ENCODE measurements around the gene TTLL11.
"Not testable (repeated sequence)": the region's sequence is repeated elsewhere in the genome, so short reads cannot be mapped to it uniquely, and the experiment has no call there.

Gene TTLL11

DNA sequence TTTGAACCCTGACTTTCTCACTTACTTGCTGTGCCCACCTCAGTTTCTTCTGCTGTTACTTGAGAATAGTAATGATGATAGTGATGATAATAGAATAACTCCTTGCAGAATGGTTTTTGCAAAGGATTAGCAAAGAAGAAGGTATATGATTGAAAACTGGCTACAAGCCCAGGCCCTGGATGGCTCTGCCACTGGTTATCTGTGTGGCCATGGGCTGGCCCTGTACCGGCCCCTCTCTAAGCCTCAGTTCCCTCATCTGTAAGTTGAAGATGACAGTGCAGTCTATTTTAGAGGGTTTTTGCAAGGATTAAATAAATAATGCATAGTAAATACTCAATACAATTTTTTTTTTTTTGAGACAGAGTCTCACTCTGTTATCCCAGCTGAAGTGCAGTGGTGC, 6.2 kb downstream of the TTLL11 start:
- DNase-seq = no peak

DNA sequence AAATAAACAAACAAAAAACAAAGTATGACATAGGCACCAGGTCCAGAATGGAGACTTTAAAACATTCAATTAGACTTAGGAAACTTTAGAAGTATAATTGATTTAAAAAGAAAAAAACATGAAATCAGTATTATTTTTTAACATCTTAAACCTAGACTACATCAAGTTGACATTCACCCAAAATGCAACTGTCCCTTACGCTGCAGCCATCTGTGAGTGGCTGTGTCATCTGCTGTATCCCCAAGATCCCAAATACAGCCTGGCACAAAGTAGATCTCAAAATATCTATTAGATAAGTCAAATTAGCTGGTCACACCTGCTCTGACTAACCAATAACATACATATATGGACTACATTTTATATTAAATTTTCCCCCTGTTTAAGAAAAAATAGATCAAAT, 7.8 kb downstream of the TTLL11 start:
- no peak for DNase-seq

DNA sequence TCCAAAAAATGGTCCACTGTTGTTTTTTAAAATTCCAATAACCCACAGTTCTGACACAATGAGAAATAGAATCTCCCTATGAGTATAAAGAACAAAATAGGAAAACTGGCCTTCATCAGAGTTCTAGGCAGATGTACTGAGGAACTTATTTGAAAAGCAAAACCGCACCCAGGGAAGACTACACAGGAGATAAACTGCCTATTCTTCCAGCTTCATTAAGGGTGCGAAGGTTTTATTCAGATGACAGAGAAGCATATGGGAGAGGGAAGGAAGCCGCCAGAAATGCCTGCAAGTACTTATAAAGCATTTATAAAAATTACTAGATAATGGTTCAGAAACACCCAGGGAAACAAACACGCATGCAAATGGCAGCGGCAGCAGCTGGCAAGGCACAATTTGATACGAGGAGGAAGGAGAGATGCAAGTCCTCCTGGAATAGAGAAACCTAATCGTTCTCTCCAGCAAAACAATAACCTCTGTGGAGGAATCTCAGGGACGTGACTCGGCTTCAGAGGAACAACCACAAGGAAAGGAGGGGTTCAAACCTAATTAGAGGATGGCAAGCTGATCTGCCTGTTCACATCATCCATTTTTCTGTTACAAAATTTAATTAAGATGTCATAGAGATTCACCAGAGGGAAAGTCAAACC, 9.0 kb downstream of the TTLL11 start:
- DNase-seq = no peak

DNA sequence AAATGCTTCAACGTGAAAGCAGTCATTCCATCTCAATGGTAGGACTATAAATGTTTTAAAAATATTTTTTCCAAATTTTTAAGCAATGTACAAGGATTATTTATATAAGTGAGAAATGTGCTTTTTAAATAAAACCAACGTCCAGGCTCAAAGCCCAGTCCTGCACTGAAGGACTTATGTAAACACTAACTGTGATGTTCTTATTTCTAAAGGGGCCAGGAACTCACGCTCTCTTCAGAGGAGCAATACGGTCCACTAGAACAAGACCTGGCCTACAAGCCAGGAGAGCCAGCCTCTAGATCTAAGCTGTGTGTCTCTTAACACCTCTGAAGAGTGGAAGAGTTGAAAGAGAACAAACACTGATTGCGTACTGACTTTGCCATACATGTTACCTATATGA, 12.1 kb downstream of the TTLL11 start:
- DNase-seq = no peak

DNA sequence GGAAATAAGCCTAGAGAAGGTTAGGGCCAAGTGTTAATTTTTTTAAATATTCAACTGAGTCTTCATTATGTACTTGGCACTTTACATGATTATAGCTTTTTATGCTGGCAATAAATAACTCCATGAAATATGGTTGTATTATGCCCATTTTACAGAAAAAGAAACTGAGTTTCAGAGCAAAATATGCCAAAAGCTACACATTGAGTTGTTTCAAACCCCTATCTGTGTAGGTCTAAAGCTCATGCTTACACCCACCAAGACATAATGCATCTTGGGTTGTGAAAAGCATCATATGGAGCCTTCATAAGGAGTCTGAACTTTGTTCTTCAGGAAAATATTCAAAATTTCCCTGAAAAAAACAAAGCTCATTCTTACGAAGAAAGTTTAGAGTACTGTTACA, 14.6 kb downstream of the TTLL11 start:
- DNase-seq = no peak

DNA sequence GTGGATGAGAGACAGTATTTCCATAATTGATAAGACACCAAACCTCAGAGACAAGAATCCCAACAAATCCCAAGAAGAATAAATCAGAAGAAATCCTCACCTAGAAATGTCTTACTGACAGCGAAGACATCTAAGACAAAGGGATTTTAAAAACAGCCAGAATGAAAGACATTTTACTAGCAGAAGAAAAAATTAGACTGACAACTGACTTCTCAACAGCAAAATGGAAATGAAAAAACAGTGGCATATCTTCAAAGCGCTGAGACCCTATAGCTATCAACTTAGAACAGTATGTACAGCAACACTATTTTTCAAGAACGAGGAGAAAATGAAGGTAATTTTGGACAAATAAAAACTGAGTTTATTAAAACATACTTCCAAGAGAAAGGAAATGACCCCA, 16.3 kb downstream of the TTLL11 start:
- no peak for DNase-seq

DNA sequence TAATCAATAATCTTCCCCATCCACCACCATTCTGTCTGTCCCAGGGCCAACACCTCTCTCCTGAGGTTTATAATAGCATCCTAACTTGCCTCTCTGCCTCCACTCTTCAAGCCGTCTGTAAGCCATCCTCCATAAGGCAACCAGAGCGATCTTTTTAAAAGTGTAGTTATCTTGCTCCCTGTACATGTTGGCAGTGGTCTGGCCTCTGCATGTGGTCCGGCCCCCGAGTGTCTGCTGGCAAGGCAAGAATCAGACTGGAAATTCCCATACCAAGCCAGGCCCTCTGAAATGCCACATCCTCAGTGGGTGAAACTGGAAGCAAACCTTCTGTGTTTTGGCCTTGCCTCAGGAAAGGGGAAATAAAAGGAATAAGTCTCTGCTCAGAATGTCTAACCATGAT, 17.0 kb downstream of the TTLL11 start:
- no peak for DNase-seq

DNA sequence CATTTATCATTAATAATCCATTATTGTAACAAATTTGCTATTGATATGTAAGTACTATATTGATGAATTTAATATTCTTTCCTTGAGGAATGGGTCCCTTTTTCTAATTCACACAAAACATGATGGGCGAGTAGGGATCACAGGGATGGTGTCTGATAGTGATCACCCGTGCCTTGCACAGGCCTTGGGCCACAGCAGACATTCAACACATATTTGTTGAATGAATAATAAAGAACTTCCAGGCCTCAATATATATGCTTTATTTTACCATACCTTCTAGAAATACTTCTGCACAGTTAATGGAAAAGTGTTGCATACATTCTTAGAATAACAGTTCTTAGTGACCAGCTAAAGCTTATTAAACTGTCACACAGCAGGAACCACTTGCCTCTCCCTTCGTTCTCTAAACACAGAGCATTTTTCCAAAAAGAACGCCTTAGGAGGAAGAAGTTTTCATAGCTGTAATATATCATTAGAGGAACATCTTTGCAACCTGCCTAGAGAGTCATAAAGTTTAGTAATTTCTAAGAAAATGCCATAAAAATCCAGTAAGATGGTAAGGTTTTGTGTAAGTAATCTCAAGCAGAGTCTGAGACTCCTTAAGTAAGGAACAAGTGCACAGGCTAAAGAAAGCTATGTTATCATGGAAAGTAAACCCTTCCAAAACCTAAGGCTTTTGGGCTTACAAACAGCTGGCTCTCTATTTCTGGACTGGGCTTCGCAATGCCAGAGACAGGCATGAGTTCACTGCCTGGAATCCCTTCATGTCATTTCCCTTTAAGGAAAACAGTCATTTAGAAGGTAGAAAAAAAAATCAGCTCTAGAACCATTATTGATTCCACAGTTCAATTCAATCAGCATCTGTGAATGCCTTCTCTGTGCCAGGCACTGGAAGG, 17.7 kb downstream of the TTLL11 start:
- DNase-seq = no peak

DNA sequence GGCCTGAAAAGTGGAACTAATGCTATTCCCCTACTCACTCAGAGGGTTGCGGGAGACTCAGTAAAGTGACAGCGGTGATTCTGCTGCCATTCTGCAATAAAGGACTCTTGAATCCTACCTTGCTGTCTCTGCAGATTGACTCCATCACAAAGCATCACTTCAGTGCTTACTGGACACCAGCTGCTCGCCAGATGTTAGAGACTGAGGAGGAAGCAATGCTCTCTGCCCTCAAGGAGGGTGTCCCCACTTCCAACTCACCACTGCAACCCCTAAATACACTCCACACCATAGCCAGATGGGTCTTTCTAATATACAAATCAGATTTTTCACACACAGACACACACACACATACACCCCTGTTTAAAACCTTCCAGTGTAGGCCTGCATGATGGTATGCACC, 21.4 kb downstream of the TTLL11 start:
- DNase-seq = no peak

DNA sequence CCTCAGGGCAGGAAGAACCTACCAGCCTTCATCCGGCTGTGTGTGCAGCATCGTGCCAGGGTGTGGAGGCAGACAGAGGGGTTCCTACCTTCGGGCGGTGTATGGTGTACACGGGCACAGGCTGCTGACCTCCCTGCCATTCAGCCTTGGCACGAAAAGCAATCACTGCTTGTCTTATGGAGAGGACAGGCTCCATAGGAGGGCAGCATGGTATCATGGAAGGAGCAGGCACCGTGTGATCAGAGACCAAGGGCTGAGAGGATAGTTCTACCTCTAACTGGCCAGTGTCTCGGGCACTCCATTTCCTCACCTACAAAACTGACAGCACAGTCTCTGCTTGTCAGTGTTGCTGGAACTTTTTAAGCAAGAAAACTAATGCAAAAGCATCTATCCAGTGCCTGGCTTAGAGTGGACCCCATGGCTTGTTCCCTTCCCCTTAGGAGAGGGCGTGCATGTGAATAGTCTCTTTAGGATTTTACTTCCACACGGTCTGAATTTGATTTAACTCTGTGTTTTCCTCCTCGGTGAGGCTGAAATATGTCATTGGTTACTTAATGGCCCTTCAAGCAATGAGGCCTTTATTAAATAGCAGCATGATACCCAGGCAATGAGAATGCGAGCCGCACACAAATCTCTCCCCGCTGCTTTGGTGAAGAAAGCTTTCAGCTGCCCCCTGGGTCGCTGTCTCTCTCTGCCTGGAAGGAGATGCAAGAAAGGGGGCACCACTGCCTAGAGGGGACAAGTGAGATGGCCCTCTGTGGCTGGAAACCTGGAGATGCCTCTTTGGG, 22.2 kb downstream of the TTLL11 start:
- no peak for DNase-seq

DNA sequence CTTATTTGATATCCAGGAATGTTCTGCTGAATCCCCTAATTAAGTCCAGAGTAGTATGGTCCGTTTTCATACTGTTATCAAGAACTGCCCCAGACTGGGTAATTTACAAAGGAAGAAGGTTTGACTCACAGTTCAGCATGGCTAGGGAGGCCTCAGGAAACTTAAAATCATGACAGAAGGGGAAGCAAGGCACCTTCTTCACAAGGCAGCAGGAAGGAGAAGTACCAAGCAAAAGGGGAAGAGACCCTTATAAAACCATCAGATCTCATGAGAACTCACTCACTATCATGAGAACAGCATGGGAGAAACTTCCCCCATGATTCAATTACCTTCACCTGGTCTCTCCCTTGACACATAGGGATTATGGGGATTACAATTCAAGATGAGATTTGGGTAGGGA, 26.4 kb downstream of the TTLL11 start:
- not testable (repeated sequence) for DNase-seq

DNA sequence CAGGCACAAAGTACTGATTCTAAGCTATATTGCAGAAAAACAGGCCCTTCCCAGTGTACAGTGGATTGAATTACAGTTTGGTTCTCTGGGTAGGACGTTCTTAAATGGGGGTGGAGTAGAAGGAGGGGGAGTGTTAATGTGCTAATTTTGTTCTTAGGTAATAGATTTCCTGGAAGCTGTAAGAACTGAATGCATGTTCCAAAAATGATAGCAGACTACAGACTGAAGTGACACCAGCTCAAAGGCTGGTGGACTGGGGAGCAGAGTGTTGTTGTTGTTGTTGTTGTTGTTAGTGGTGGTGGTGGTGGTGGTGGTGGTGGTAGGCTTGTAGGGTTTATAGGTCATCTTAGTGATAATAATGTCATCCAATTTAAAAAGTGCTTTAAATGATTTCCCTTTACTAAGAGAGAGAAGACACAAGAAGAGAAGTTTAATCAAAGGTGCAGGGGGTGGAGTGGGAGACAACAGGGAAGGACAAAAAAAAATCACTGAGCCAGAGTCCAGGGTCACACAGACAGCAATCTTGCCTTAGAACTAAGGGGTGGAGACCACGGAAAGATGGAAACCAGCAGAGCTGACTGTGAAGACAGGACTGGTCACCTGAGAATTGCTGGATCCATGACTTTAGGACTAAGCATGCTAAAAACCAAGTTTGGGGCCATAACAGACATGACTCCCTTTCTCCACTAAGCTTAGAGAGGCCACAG, 27.0 kb downstream of the TTLL11 start:
- DNase-seq = no peak

DNA sequence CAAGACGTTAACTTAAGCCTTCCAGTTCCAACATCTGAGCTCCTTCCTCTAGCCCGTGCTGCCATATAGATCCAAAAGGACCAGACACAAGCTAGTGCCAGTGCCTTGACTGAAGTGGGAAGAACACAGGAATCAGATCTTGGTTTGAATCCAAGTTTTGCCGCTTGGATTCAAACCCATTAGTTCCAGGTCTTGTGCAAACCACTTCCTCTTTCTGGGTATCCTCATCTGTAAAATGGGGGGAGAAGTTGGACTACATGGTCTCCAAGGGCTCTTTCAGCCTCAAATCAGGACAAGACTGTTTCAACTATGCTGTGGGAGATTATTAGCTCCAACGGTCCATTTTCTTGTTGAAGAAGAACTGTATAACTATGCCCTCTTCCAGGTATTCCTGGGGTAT, 32.6 kb downstream of the TTLL11 start:
- no peak for DNase-seq

DNA sequence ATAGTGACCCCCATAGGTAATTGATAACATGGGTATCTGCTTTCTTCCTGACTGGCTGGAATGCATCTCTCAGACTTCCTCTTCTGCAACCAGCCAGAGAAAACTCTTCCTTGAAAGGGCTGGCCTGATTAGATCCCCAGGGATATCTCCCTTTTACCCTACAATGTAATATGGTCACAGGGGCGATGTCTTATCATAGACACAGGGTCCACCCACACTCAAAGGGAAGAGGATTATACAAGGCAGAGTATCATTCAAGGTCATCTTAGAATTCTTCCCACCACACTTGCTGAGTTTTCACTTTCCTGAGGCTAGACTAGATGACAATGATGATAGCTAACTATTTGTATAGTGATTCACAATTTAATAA, 33.2 kb downstream of the TTLL11 start:
- no peak for DNase-seq

DNA sequence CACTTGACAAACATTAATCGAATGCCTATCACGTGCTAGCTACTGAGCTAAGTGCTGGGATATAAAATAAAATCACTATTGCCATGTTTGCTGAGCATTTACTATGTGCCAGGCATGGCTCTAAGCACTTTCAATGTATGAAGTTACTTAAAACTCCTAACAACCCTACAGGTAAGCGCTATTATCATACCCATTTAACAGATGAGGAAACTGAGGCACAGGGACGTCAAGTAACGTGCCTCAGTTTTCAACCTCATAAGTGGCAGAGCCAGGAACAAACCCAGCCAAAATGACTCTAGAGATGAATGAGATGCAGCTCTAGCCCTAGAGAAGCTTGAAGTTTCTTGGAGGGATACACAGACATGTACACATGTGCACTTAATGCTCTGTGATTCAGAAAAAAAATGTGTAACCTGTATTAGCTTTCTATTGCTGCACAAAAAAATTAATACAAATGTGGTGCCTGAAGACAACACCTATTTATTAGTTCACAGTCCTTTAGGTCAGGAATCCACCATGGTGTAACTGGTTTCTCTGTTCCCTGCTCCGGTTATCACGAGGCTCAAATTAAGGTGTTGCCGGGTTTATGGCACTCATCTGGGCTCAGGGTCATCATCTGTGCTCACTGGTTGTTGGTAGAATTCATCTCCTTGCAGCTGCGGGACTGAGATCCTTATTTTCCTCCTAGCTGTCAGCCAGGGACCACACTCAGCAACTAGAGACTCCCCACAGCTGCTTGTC, 33.7 kb downstream of the TTLL11 start:
- no peak for DNase-seq

DNA sequence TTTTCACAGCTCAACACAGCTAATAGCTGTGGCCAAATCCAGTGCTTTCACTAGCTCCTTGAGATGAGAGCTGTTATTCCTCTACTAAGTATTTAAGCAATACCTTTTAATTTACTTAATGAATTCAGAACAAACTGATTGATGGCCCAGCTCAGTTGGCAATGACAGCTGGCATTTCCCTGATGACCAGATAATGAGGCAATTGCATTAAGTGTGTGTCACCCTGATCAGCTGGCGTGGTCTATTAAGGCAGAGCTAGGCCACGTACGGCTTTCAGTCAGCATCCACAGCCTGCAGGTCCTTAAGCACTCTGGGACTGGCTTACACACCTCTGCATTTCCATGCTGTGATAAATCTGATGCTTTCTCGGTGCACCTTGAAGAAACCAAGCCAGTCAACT, 34.4 kb downstream of the TTLL11 start:
- no peak for DNase-seq

DNA sequence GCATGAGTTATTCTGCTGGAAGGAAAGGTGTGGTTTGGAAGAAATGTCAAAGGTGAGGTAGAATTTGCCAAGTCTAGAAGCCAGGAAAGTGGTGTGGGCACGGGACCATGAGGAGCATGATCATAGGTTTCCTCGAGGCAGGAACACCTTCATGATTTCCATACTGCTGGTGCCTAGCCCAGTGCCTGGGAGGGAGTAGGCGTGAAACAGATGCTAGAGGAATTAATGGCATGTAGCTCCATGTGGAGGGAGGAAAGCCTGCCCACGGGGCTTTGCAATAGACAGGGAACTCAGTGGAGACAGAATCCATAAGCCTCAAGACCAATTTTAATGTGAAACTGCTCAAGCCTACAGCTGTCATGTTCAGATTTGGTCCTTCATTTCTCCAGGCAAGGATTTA, 35.1 kb downstream of the TTLL11 start:
- no peak for DNase-seq

DNA sequence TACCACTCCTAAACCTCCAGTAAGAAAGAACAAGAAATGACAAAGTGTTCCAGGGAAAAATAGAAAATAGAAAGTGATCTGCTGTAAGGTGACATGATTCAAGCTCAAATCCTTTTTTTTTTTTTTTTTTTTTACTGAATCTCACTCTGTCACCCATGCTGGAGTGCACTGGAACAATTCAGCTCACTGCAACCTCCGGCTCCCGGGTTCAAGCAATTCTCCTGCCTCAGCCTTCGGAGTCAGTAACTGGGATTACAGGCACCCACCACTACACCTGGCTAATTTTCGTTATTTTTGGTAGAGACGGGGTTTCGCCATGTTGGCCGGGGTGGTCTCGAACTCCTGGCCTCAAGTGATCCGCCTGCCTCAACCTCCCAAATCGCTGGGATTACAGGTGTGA, 35.9 kb downstream of the TTLL11 start:
- DNase-seq = no peak

DNA sequence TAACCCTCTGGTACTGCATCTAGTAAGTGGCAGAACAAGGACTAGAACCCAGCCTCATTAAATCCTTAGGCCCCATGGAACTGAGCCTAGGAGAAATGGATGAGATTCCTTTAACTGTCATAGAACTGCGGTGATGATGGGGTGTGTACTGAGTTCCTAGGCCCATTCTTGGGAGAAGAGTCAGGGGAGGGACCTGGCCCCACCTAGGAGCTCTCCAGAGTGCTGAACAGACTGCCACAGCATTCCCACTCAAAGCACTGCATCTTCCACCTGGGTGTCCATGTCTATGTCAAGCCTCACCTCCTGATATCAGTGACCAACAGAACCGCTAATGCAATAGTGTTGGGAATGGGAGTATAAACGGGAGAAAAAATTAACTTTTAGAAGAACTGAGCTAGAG, 36.6 kb downstream of the TTLL11 start:
- no peak for DNase-seq

DNA sequence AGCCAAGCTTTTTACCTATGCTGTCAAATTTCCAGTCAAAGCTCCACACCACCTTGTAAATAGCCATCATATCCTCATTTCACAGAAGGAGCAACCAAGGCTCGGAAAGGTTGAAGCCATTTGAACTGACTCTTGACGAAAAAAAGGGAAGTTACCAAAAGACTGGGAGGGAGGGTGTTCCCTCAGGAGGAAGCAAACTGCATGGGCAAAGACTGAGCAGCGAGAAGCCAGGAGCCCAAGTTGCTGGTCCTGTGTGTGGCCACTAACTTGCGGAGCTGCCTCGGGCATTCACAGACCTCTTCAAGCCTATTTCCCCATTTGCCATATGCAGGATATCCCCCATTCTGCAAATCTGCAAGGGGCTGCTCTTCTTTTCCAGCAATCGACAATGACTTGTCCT, 37.4 kb downstream of the TTLL11 start:
- no peak for DNase-seq

DNA sequence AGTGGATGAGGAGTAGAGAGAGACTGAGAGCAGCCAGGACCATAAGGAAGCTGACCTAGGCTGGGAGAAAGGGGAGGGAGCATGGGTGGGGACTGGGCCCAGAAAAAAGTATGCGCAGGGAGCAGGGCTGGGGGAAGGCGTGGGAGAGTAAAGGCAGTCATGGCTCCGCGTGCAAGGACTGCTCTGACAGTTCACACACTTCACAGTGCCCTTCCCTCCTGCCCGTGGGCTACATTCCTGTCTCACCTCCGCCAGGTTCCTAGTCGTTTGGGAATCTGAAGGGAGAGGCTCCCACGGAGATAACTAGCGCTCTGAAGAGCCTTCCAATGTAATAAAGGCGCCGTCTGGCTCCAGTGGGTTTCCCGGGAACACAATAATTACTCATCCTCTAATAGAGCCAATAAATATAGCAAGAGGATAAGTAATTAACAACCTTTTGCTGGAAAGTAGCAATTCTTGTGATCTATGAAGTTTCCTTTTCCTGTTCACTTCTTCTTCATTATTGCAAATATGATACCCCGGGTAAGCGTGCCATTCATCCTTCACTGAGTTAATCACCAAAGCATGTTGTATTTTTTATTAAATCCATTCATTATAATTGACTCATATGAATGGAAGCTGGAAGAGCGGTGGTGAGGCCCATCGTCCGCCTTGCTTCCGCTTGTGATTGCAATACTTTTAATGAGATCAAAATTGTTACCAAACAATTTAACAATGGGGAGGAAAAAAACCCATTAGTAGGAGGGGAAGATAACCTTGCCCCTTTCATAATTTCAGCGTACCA, 39.3 kb downstream of the TTLL11 start:
- DNase-seq = no peak

Measured in right kidney (tissue), 1 donor.